GM18507 (cell line): ENCODE results near the gene HOXB4.

ENCODE experiments used
- DNase-seq: peaks from one replicate; pipeline ENCODE4 v3.0.0; 2011; ENCODE audit warnings: low read depth; ENCODE audit not compliant: insufficient read length; ENCODE audit errors: extremely low spot score
- FAIRE-seq: peaks from 2 replicates; lab custom pipeline; 2011; peaks lifted over from hg19 to GRCh38; lab: Jason Lieb, UNC

HOXB4 gene

DNA sequence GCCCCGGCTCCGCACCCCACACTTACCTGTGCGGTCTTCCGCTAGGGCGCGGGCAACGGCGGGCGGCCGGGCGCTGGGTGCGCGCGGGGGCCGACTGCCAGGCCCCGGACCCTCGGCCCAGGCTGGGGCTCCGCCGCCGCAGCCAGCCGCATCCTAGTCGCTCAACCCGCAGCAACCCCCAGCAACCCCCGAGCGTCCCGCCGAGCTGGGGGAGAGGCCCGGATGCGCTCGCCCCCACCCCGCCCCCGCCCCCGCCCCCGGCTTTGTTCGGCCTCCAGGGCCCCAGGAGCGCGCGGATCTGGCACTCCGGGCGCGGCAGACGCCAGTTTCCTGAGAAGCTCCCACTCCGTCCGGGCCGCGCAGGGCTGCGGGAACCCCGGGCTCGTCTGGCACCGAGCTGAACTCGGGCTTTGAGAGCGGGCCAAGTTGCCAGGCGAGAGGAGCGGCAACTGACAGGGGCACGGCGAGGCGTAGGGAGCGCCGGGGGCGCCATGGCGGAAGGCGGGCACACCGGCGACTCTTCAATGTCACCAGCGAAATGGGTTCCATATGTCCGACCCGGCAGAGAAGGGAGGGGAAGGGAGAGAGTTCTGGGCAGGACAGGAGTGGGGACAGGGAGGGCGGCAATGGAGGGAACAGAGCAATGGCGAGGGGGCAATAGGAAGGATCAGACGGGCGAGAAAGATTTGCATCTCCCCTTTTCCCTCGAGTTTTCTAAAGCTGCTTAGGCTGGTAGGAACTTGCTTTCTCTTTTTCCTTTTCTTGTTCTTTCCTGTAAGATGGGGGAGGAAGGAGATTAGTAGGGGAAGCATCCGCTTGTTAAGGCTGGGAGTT, 13.7 kb downstream of the HOXB4 start:
- no peak for FAIRE-seq
- DNase-seq: no peak

DNA sequence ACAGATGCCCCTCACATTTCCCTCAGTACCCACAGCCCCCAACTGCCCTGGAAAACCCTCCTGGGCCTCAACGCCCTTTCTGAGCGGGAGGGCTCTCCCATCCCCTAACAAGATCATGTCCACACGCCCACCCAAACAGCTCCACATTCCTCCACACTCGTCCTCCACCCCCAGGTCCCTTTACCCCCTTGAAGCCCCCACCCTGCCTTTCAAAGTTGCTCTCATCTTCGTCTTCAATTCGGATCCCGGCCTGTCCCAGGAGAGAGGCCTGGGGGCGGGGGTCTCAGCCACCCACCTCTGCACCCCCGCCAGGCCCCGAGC, 14.3 kb downstream of the HOXB4 start:
- no peak for DNase-seq
- no peak for FAIRE-seq

DNA sequence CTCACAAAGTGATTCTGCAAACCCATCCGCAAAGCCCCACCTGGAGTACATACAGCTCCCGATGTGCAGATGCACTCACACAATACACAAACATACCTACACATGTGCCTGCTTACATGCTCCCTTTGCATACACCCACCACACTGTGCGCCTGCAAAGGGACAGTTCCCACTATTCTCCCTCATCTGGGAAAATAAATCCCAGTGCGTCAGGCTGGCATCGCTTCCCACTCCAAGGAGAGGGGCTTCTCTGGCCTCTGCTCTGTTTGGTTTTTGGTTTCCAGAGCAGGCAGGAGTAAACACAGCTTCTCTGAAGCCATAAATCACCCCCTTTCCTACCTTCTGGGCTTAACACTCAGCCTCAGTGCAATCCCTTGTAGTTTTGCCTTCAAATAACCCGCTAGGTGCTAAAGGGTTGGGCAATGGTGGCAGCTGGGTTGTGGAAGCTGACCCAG, 14.7 kb downstream of the HOXB4 start:
- no peak for DNase-seq
- FAIRE-seq: no peak

DNA sequence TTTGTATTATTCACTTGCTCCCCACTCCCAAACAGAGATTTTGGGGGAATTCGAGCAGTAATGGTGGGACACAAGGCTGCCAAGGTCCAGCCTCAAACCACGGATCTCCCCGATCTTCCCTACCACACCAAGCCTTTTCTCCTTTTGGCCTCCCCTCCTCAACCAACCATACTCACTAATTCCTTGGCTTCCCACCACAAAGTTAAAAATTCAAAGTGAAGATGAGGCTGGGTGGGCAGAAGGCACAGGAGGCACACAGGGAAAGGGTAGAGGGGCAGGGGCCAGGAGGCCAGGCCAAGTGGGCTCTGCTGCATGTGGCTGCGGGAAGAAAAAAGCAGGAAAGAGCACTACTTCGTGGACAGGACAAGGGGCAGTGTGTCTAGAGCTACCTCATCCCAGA, 15.2 kb downstream of the HOXB4 start:
- no peak for FAIRE-seq
- no peak for DNase-seq

DNA sequence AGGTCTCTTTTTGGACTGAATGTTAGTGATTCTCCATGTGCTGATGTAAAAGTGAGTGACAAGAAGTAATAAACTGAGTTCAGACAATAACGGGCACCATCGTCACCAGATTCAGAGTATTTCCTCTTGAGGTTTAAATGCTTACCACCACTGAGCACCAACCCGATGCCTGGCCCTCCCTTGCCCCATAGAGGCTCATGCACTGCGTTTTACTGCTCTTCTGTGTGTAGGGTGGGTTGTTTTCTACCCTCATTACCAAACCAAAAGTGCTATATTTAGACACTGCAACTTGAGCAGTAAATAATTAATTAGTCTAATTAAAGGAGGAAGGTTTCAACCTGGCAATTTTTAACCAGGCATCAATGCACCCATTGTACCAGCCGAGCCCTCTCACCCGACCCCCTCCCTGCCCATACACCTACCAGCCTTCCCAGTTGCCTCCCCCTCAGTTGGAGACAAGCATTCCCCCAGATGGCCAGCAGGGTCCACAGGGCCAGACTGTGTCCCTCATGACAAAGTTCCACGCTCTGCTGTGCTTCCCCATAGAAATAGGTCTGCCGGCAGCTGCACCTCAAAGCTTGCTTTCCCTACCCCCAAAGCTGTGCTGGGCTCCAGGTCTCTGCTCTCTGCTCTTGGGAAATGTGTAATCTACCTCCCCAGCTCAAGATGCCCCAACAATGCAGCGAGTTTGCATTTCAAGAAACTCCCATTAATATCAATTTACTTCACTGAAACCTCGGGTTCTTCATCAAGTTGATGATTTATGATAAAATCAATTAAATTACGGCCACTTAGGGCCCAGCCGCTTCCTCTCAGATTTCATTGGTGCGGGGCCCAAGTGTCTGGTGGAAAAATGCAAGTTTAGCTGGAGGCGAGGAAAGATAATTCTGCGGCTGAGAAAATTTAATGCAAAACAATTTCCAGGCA, 16.0 kb downstream of the HOXB4 start:
- peak; percentile 95 for FAIRE-seq
- no peak for DNase-seq

DNA sequence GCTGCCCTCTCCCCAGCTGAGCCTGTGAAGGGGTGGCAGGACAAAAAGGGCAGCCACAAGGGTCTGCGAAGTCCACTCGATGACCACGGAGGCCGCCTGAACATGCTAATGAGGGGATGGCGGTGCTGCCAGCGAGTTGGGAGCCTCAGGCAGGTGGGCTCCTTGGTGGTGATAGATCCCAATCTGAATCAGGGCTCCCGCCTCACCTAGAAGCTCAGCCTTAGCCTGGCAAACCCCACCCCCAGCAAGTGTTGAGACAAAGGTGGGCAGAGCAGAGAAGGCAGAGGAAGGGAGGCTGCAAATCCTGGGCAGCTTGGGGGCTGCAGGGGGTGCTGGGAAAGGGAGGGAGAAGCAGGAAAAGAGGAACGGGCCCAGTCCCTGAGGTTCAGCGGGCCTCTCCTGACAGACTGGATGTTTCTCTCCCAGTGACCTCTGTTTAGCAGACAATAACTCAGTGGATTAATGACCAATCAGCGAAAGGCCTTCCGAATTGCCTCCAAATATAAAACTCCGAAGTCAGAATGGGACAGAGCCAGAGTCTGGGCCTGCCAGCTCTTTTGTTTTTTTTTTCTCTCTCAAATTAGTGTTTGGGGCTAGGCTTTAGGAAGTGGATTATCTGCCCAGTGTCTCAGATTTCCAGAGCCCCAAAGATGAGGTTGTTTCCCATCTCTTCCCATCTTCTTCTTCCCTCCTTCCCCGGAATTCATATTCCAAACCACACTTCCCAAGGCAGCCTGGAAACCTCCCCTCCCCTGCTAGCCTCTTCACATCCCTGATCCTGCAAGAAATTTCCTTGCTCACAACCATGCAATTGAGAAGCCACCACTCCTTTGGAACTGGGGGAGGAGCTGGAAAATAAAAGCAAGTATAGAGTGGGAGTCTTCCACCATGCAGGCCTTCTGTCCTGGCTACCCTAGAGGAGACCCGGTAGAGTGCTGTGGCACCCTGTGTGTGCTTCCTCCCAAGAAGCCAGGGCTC, 18.0 kb downstream of the HOXB4 start:
- DNase-seq (no peak), FAIRE-seq (no peak)

DNA sequence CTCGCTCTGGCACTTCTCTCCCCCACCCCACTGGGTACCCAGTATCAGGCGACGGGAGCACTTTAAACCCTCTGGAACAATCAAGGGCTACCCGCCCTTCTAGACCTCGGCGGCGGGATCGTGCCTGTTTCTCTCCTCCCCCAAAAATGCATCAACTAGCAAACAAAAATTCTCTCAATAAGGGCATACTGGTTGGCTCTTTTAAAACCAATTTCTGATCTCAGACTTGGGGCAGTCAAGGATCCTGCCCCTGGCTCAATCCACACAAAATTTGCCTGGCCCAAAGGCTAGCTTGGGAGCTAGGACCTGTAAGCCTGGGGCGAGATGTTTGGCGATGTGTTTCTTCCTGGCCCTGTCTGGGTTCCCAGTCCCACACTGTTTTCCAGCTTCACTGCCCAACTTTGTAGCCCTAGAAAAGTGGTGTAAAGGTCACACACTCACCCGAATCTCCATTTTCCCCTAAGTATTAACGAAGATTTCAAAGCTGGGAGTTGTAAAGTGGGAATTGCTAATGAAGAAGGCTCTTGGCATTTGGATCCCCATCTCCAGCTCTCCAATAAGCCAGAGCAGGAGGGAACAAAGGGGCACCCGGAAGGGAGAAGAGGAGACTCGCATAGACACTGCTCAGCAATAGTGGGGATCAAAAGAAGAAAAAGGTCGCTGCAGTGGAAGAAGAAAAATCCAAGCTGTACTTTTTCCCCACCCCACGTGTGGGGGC, 18.9 kb downstream of the HOXB4 start:
- no peak for DNase-seq

DNA sequence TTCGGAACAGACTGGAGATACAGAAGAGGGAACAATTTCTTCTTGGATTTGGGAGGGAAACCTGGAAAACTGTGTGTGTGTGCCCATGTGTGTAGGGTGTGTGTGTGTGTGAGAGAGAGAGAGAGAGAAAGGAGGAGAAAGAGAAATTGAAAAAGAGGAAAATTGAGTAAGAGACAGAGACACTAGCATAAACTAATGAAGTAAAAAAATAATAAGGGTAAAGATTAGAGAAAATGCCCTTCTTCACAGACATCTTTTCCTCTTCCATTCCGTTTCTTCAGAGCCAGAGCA, 19.4 kb downstream of the HOXB4 start:
- DNase-seq (no peak), FAIRE-seq (no peak)

More for the DNA sequence above, 18.9 kb downstream of the HOXB4 start:
- FAIRE-seq: no peak

DNA sequence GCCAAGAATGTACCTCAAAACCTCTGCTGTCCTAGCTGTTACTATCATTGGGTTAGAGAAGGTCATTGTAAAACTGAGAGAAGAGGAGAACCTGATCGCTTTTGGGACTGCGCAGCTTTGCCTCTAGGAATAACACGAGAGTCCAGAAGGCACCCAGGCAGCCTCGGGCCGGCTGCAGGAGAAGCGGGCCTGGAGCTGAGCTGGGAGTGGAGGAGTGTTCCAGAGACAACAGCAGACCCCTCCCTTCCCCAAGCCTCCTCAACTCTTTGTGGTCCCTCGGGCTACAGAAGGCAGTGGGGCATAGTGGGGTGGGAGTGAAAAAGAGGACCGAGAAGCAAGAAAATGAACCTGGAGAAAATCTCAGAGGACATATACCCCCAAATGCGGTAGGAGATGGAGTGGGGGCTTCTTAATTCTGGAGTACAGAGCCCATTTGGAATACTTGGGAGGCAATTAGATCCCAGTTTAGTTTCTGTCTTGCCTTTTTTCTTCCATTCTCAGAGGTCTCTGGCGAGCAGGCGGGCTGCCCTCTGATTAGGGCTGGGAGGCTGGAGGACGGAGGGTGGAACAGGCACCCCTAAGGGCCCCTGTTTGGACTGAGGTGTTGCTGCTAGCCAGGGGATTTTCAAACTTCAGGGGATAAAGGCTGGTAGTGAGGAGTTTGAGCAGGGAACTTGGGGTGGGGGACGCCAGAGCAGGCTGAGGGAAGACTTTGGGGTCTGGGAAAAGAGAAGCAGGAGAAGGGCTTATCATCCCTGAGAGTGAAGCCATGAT, 19.9 kb downstream of the HOXB4 start:
- DNase-seq: no peak
- FAIRE-seq: no peak

DNA sequence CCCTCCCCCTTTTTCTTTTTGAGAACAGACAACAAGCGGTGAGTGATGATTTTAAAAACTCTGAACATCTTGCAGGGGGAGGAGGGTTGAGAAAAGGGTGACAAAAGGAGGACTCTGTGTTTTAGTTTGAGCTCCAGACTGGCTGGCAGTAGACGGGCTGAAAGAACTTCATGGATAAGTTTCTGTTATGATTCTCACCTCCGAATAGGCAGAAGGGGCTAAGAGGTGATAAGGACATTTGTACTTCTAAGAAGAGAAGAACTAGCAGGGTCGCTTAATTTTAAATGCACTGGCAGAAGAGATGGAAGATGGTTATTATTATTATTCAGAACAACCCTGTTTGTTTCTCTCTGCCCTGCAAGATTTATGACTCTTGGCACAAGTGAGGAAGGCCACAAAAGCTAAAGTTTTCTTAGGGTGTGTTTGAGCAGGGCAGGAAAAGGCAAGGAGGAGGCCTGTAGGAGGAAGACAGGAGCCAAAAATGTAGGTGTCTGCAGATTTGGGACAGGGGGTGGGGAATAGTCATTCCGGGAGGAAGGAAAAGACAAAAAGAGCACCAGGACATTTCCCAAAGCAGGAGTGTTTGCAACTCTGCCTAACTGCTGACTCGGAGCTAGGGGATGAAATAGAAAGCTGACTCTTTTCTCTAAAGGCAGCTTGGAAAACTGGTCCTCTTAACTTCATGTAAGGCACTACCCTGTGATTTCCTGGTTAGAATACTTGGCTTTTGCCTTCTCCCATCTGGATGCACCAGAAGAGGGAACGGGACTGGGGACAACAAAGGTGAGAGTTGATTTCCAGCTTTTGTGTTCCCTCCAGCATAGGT, 21.4 kb downstream of the HOXB4 start:
- DNase-seq: no peak
- FAIRE-seq: no peak

DNA sequence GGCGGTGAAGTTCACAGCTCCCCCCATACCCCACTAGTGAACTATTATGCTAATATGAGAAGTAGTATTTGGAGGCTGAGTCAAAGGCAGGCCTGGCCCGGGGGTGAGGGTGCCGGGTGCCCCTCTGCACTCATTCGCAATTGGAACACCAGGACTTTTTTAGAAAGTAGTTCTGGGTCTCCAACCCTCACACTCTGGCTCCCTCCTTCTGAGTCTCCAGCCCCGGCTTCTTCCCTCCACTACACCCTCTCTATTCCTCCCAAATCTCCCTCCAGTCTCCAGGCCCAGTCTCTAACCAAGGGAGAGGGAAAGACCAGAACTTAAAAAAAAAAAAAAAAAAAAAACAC, 21.9 kb downstream of the HOXB4 start:
- DNase-seq (no peak), FAIRE-seq (no peak)

DNA sequence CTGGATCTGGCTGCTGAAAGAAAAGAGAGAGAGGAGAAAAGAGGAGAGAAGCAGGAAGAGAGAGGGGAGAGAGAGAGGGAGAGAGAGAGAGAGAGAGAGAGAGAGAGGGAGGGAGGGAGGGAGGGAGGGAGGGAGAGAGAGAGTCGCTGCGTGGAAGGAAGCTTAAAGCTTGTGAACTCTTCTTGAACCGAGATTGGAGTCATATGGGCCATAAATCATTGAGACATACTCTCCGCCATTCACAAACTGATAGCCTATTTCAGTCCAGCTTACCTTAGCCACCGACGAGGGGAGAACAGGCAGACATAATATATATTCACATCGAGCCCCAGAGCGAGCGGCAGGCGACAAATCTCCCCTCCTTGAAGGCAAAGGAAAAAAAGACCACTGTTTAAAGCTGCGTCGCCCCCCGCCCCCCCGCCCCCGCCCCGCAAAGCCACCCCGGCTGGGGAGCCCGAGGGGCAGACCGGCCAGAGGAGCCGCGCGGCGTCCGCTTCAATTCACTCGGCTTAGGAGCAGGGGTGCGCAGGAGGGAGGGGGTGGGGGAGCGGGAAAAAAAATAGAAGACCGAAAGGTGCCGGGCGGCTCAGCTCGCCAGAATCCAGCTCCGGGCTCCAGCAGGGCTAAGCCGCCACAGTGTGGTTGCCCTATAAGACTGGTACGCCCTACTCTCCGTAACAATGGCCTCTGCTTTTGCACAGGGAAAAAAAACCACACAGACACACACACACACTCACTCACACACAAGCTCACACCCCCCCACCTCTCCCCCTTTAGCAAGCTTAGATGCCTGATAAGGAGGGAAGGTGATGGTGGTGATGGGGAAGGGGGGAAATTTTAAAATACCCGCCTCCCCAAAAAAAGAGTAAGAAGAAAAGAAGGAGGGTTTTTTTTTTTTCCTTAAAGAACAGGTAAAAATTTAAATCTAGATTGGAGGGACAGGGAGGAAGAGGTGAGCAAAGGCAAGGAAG, 22.6 kb downstream of the HOXB4 start:
- DNase-seq (no peak), FAIRE-seq (no peak)

DNA sequence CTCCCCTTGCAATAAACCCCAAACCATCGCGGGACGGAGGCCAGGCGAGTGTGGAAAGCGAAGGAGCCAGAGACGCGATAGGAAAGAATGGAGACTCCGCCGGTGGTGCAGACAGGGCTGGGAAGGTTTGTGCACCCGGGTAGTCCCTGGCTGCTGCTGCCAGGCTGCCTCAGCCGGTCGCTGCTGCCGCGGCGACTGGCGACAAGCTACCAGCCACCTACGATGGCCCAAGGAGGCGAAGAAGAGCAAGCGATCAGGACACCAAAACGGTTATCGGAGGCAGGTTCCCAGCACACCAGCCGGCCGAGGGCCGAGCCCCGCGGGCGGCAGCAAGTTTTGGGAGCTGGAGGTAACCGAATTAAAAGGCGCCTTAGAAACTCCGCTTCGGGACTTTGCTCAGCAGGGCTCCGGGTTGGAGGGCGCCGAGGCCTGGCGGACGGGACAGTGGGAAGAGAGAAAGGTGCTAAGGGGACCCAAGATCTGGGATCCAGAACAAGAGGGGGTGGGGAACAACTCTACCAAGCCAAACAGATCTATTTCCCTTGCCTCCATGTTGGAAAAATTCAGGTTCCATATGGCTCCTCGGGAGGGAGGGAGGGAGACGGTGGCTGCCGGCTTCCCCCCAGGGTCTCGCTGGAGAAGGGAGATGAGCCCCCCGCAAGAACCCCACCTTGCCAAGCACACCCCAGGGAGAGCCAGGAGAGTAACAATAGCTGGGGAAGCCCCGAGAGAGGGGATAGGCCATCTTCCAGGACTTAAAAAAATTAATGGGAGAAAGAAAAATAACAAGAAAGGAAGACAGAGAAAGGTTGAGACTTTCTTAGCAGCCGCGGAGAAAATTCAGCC, 23.5 kb downstream of the HOXB4 start:
- FAIRE-seq (no peak), DNase-seq (no peak)

DNA sequence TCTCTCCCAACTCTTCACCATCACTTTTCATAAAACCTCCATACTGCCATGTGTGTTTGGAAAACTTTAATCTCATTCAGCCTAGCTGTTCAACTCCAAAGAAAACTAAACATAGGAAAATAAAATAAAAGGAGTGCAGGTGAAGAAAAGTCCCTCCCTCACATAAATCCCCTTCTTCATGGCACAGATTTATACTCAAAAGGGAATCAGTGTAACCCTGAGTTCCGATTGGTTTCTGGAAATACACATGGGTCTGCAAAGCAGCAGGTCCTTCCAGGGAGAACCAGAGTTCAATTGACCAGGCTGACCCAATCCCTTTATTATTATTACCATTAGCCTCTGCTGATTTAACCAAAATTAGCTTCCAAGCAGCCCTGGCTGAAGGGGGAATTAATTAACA, 24.3 kb downstream of the HOXB4 start:
- no peak for DNase-seq
- FAIRE-seq: no peak

DNA sequence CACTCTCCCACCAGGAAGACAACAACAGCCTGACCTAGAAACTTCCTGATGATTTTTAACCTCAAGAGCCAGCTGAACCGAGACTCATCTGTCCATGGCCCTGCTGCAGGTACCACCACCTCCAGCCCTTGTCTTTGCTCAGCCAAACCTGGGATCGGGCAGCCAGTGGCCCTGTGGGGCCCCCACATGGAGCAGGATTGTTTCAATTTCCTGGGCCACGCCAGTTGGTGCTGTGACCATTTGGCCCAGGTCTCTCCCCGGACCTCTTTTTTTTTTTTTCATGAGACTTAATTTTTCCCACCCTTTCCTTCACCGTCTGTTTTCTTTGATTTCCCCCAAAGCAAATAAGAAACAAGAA, 25.0 kb downstream of the HOXB4 start:
- no peak for DNase-seq
- FAIRE-seq: no peak
